ENCODE results near the gene SYNPO. TPM values are rescaled to one million over a fixed set of nuclear protein-coding genes. Genes with fewer than 3 reads are reported as not detected.

The SYNPO gene
- total RNA-seq, 1 donor from 2014 or later: 195 TPM

GRCh38 chr5:150599917-150600511 is 40.4 kb upstream of the SYNPO start:
- peak; percentile 95 for DNase-seq (ENCODE audit: low spot score)
- no peaks in the 10 kb centered on the region for H3K27me3 Mint-ChIP-seq (ENCODE audit: low read depth)
- H3K9me3 Mint-ChIP-seq (ENCODE audit: low read depth): no peaks in the 10 kb centered on the region
- H3K4me3 Mint-ChIP-seq (ENCODE audit: unreplicated experiment): peak overlapping the region; percentile 88
- TF ChIP-seq, protein P1, sequence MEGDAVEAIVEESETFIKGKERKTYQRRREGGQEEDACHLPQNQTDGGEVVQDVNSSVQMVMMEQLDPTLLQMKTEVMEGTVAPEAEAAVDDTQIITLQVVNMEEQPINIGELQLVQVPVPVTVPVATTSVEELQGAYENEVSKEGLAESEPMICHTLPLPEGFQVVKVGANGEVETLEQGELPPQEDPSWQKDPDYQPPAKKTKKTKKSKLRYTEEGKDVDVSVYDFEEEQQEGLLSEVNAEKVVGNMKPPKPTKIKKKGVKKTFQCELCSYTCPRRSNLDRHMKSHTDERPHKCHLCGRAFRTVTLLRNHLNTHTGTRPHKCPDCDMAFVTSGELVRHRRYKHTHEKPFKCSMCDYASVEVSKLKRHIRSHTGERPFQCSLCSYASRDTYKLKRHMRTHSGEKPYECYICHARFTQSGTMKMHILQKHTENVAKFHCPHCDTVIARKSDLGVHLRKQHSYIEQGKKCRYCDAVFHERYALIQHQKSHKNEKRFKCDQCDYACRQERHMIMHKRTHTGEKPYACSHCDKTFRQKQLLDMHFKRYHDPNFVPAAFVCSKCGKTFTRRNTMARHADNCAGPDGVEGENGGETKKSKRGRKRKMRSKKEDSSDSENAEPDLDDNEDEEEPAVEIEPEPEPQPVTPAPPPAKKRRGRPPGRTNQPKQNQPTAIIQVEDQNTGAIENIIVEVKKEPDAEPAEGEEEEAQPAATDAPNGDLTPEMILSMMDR (IDR thresholded peaks at IDR 0.05): no peak
- H3K4me1 Mint-ChIP-seq (ENCODE audit: low read depth): peaks cover 95% of the 10 kb centered on the region
- H3K36me3 Mint-ChIP-seq (ENCODE audit: low read depth): no peaks in the 10 kb centered on the region
- peak overlapping the region; percentile 93 for H3K27ac Mint-ChIP-seq (ENCODE audit: unreplicated experiment)

GRCh38 chr5:150600616-150601490 is 39.6 kb upstream of the SYNPO start:
- Mint-ChIP-seq H3K4me3 (ENCODE audit: unreplicated experiment) (peak overlapping the region; percentile 88), H3K36me3 (ENCODE audit: low read depth) (no peaks in the 10 kb centered on the region), H3K4me1 (ENCODE audit: low read depth) (peaks cover 95% of the 10 kb centered on the region), H3K27ac (ENCODE audit: unreplicated experiment) (peak overlapping the region; percentile 95), H3K9me3 (ENCODE audit: low read depth) (no peaks in the 10 kb centered on the region), H3K27me3 (ENCODE audit: low read depth) (no peaks in the 10 kb centered on the region)
- TF ChIP-seq, protein P1 (IDR thresholded peaks at IDR 0.05): no peak
- DNase-seq (ENCODE audit: low spot score): peak; percentile 86

- TF ChIP-seq, protein P1 (IDR thresholded peaks at IDR 0.05): no peak
- Mint-ChIP-seq H3K4me1 (ENCODE audit: low read depth) (peaks cover 95% of the 10 kb centered on the region), H3K4me3 (ENCODE audit: unreplicated experiment) (peak overlapping the region; percentile 88)
Measured at GRCh38 chr5:150601491-150602345, 38.7 kb upstream of the SYNPO start.

GRCh38 chr5:150603052-150603451 is 37.4 kb upstream of the SYNPO start:
- no peaks in the 10 kb centered on the region for H3K27me3 Mint-ChIP-seq (ENCODE audit: low read depth)
- peak overlapping the region; percentile 61 for H3K27ac Mint-ChIP-seq (ENCODE audit: unreplicated experiment)
- TF ChIP-seq, protein P1 (IDR thresholded peaks at IDR 0.05): no peak
- peaks cover 98% of the 10 kb centered on the region for H3K4me1 Mint-ChIP-seq (ENCODE audit: low read depth)
- no peaks in the 10 kb centered on the region for H3K9me3 Mint-ChIP-seq (ENCODE audit: low read depth)
- H3K36me3 Mint-ChIP-seq (ENCODE audit: low read depth): peaks cover 2% of the 10 kb centered on the region
- peak overlapping the region; percentile 88 for H3K4me3 Mint-ChIP-seq (ENCODE audit: unreplicated experiment)
- DNase-seq (ENCODE audit: low spot score): peak; percentile 79

More at GRCh38 chr5:150601491-150602345, 38.7 kb upstream of the SYNPO start:
- Mint-ChIP-seq H3K9me3 (ENCODE audit: low read depth) (no peaks in the 10 kb centered on the region), H3K36me3 (ENCODE audit: low read depth) (no peaks in the 10 kb centered on the region), H3K27me3 (ENCODE audit: low read depth) (no peaks in the 10 kb centered on the region), H3K27ac (ENCODE audit: unreplicated experiment) (peak overlapping the region; percentile 95)
- DNase-seq (ENCODE audit: low spot score): peak; percentile 68

DNA sequence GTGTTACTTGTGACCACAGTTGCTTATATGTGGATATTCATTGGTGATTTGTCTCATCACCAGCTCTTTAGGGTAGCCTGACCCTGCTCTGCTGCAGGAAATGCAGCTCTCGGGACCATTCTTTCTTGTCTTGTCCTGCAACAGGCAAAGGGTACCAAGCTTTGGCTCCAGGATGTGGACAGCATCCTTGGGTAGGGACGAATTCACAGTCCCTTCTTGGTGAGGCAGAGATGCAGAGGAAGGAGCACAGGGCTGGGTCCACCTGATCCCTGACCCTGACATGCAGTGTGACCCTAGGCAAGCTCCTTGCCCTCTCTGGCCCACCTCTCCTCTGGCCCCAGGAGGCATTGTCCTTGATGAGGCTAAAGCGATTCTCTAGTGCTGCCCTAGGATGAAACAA is 37.0 kb upstream of the SYNPO start:
- no peaks in the 10 kb centered on the region for H3K27me3 Mint-ChIP-seq (ENCODE audit: low read depth)
- H3K9me3 Mint-ChIP-seq (ENCODE audit: low read depth): no peaks in the 10 kb centered on the region
- peaks cover 96% of the 10 kb centered on the region for H3K4me1 Mint-ChIP-seq (ENCODE audit: low read depth)
- H3K4me3 Mint-ChIP-seq (ENCODE audit: unreplicated experiment): peak overlapping the region; percentile 88
- TF ChIP-seq, protein P1 (IDR thresholded peaks at IDR 0.05): no peak
- H3K27ac Mint-ChIP-seq (ENCODE audit: unreplicated experiment): peak overlapping the region; percentile 61
- H3K36me3 Mint-ChIP-seq (ENCODE audit: low read depth): peaks cover 3% of the 10 kb centered on the region
- DNase-seq (ENCODE audit: low spot score): peak; percentile 55
